ENCODE data around the gene TOMM34. TPM values are rescaled to one million over a fixed set of nuclear protein-coding genes. Genes with fewer than 3 reads are reported as not detected.

TOMM34 gene
- total RNA-seq, 2 experiments from 2014 or later: 72.9 to 75.1 TPM

DNA sequence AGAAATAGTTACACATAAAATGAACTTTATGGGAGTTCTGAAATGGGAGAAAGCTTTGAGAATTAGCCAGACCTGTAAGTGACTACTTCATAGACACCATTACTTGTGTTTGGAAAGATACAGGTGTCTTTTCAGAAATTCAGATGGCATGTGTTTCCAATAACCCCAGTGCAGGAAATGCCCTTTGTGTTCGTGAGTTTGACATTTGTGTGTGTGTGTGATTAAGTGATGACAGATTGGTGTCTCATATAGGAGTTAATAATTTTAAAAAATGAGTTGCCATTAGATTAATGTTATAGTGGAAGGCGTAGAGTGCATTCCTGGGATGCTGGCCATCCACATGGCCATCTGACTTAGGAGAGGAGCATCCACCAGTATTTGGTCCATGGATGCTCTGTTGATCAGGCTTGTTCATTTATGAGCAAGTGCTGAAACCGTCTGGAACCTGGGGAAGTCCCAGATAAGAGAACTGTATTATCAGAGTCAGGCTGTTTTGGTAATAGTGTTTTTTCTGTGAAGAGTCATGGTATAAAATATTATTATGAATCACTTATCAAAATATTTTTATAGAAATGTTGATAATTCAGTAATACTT is 9.2 kb upstream of the TOMM34 start:
- peak overlapping the region; percentile 98 for H3K4me3 Mint-ChIP-seq
- H3K27me3 Mint-ChIP-seq: peaks cover 4% of the 10 kb centered on the region
- H3K36me3 Mint-ChIP-seq: peaks cover 50% of the 10 kb centered on the region
- peak overlapping the region; percentile 97 for H3K27ac Mint-ChIP-seq
- peaks cover 50% of the 10 kb centered on the region for H3K4me1 Mint-ChIP-seq
- no peak for DNase-seq
- no peaks in the 10 kb centered on the region for H3K9me3 Mint-ChIP-seq

DNA sequence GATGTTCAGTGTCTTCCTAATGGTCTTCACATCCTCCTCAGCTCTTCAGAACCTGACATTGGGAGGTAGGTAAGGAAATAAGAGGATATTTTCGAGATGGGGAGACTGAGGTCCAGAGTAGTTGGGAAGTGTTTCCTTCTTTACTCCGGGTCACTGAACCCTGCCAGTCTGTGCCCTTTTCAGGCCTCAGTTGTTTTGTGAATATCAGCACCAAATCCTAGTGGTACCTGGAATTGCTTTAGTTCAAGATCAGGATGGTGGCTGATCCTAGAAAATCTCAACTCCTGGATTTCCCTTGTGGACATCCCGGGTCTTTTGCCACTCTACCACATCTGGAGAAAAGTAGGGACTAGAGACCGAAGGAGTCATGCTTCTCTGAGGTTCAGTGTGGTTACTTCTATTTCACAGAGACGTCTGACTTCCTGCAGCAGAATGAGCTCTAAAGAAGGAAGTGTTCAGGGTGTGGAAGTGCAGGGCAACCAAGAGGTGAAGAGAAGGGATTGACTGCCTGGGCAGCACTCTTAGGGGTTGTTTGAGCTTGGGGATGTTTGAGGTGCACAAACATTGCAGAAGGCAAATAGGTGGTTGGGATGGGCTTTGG is 7.1 kb upstream of the TOMM34 start:
- Mint-ChIP-seq H3K27ac (peak overlapping the region; percentile 97), H3K9me3 (peaks cover 5% of the 10 kb centered on the region), H3K36me3 (peaks cover 41% of the 10 kb centered on the region), H3K4me1 (peaks cover 55% of the 10 kb centered on the region), H3K27me3 (peaks cover 4% of the 10 kb centered on the region), H3K4me3 (peak overlapping the region; percentile 98)
- no peak for DNase-seq

DNA sequence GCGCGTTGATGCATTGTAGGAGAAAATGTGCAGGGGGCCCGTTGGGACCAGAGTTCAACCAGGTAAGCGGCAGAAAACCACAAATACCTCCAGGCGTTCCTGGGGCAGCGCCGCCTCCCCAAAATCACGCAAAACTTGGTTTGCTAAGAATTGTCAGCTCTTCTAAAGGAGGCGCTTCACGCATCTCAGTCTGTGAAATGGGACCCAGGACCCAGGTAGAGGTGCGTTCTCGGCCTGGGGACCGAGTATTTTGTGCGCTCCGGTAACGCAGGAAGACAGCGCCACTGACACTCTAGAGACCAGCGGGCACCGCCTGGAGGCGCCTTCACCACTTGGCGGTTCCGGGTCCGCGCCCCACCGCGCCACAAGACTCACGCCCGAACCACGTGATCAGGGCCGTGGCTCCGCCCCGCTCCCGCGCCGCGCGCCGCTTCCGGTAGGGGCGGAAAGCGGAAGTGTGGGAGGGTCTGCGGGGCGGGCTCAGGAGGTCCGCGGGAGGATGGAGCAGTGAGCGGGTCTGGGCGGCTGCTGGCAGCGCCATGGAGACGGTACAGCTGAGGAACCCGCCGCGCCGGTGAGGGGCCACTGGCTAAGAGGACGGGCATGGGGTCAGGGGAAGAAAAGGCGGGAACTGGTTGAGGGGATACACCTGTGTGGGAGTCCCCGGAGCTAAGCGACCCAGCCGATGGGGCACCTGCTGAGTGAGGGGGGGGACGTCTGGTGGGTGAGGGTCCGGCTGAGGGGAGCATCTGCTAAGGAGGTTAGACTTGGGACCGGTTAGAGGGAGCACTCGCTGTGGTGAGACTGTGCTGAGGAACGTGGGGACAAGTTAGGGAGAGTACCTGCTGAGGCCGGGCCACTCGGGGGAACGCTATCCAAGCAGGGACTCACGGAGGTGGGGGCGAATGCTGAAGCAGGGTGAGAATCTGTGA is 6.1 kb upstream of the TOMM34 start, which contains the start of gene STK4:
Gene STK4 (plus strand): TSS at position 483 of the 932 bp plus-strand sequence. CDS start 57 bp downstream, at position 540.
- peaks cover 60% of the 10 kb centered on the region for H3K4me1 Mint-ChIP-seq
- H3K27me3 Mint-ChIP-seq: peaks cover 4% of the 10 kb centered on the region
- H3K9me3 Mint-ChIP-seq: peaks cover 5% of the 10 kb centered on the region
- H3K36me3 Mint-ChIP-seq: peaks cover 42% of the 10 kb centered on the region
- peak within 1 kb of the TSS; percentile 98 for H3K4me3 Mint-ChIP-seq
- H3K27ac Mint-ChIP-seq: peak within 1 kb of the TSS; percentile 97
- DNase-seq: peak; percentile 96

DNA sequence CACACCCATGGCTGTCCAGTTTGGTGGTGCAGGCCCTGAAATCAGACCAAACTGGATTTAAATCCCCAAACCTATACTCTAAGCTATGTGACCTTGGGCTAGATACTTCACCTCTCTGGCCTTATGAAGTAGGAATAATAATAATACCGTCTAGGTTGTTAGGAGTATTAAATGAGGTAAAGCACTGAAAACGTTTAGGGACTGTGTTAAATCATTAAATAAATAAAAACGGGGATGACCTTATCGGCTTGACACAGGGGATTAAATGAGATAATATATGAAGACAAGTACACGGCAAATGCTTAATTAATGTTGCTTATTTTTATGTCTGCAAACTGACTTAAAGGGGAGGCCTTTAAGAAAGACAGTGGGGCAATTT is 5.4 kb upstream of the TOMM34 start:
- Mint-ChIP-seq H3K27me3 (peaks cover 4% of the 10 kb centered on the region), H3K27ac (peak overlapping the region; percentile 97), H3K4me1 (peaks cover 60% of the 10 kb centered on the region), H3K4me3 (peak overlapping the region; percentile 98), H3K36me3 (peaks cover 42% of the 10 kb centered on the region), H3K9me3 (peaks cover 5% of the 10 kb centered on the region)
- no peak for DNase-seq

DNA sequence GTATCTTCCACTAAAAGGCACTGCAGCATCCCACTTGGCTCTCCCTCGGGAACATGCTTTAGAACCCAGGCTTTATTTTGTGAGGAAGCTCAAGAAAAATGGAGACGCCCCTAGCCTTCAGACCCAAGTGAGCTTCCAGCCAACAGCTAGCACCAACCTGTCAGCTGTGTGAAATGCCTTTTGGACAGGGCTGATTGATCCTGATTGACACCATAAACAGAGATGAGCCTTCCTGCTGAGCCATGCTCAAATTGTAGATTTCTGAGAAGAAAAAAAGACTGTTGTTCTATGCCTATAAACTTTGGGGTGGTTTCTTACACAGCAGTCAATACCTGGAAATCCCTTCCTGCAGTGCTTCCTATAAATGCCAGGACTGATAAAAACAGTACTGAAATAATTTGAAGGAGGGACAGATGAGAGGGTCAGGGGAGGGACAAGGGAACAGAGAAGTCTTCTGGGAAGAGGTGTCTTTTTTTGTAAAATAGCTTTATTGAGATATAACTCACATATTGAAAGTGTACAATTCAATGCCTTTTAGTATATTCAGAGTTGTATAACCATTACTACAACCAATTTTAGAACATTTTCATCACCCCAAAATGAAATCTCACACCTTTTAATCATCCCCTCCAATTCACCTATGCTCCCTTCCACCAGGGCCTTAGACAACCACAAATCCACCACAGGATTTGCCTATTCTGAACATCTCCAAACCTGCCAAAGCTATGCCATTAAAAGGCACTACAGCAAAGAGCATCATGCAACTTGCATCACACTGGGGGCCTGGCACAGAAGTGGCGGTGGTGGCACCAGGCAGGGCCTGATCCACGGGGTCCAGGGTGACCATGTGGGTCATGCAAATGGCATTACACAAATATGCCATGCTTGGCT is 3.4 kb upstream of the TOMM34 start:
- Mint-ChIP-seq H3K36me3 (peaks cover 45% of the 10 kb centered on the region), H3K27me3 (peaks cover 4% of the 10 kb centered on the region), H3K4me1 (peaks cover 59% of the 10 kb centered on the region), H3K27ac (peak overlapping the region; percentile 26), H3K4me3 (peak overlapping the region; percentile 9), H3K9me3 (peaks cover 5% of the 10 kb centered on the region)
- DNase-seq: no peak

DNA sequence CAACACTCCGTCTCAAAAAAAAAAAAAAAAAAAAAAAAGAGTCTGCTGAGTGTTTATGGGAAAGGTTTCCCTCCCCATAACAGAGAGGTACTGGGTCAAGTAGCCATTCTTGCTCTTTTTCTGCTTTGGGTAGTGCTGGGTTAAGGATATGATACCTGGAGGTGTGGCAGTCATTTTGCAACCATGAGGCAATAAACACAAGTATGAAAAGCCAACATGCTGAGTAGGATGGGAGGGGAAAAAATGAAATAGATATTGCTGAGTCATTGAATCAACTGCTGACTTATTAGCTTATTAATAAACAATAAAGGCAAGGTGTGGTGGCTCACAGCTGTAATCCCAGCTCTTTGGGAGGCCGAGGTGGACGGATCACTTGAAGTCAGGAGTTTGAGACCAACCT is 2.3 kb upstream of the TOMM34 start:
- peaks cover 5% of the 10 kb centered on the region for H3K9me3 Mint-ChIP-seq
- H3K36me3 Mint-ChIP-seq: peaks cover 44% of the 10 kb centered on the region
- peaks cover 66% of the 10 kb centered on the region for H3K4me1 Mint-ChIP-seq
- peaks cover 4% of the 10 kb centered on the region for H3K27me3 Mint-ChIP-seq
- no peak overlapping the region for H3K27ac Mint-ChIP-seq
- no peak overlapping the region for H3K4me3 Mint-ChIP-seq
- no peak for DNase-seq

DNA sequence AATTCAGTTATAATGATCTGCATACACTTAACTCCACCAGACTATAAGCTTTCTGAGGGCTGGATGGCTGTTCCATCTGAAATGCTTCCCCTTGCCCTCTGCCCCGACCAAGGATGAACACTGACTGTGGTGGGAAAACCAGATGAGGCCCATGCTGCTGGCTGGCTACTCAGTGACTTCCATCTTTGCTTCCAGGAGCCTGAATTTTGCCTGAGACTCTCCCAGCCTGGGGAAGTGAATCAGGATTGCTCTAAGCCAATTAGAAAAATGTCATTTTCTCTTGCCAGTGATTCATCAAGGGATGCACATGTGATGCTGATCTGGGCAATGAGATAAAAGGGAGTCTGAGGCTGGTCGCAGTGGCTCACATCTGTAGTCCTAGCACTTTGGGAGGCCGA is 1.7 kb upstream of the TOMM34 start:
- Mint-ChIP-seq H3K4me3 (no peak overlapping the region), H3K36me3 (peaks cover 41% of the 10 kb centered on the region), H3K9me3 (peaks cover 5% of the 10 kb centered on the region), H3K27me3 (peaks cover 4% of the 10 kb centered on the region), H3K4me1 (peaks cover 67% of the 10 kb centered on the region), H3K27ac (peak overlapping the region; percentile 31)
- DNase-seq: no peak

DNA sequence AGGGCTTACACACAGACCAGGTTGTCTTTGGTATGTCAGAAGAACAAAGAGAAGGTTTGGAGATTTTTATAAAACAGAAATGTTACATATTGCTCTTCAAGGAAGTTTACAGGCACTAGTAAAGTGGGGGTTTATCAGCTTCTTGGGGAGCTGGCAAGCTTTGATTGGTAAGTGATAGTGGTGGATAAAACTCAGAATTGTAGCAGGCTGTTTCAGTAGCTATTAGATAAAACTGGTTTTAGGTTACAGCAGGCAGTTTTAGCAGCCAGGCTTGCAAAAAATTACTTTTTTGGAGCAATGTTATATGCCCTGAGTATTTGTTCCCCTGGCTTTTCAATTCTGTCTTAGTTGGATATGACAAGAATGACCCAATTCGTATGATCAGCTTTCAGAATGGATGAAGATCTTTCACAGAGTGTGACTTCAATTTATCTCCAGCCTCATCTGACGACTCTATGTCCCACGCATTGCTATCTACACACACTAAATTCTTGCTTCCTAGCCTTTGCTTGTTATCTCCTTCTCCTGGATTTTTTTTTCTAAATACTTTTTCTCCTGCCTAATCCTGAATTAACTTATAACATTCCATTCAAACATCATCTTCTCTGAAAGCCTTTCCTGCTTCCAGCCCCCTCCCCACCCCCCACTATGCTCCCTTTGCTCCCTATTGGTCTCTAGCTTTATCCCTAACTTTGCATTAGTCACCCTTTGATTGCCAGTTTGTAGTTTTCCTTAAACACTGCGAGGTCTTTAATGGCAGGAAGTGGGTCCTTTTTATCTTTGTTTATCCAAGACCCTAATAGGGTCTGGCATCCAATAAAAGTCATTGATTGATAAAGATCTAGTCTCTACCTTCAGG is 1.0 kb upstream of the TOMM34 start:
- Mint-ChIP-seq H3K4me1 (peaks cover 71% of the 10 kb centered on the region), H3K9me3 (peaks cover 5% of the 10 kb centered on the region), H3K27me3 (no peaks in the 10 kb centered on the region), H3K27ac (peak overlapping the region; percentile 98), H3K4me3 (peak overlapping the region; percentile 25), H3K36me3 (peaks cover 40% of the 10 kb centered on the region)
- no peak for DNase-seq

DNA sequence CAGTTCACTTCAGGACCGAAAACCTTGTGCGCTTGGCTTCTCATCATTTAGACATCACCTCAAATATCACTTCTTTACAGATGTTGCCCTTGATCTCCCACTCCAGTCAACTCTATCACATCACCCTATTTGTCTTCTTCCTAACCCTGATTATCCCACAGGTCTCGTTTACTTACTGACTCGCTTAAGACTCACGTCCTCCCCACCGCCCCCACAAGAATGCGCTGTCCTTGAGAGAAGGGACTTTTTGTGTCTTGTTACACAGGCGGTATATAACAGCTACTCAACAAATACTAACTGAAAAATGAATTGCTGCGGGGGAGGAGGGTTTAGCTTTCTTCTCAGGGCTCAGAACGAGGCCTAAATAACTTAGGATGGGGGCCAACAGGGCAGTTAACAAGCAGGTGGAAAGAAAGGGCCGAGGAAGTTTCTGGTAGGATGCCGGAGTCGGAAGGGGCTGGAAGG is 527 bp downstream of the TOMM34 start:
- H3K27me3 Mint-ChIP-seq: no peaks in the 10 kb centered on the region
- peaks cover 5% of the 10 kb centered on the region for H3K9me3 Mint-ChIP-seq
- peaks cover 51% of the 10 kb centered on the region for H3K36me3 Mint-ChIP-seq
- peaks cover 68% of the 10 kb centered on the region for H3K4me1 Mint-ChIP-seq
- peak overlapping the region; percentile 98 for H3K27ac Mint-ChIP-seq
- DNase-seq: peak; percentile 68
- peak overlapping the region; percentile 98 for H3K4me3 Mint-ChIP-seq

DNA sequence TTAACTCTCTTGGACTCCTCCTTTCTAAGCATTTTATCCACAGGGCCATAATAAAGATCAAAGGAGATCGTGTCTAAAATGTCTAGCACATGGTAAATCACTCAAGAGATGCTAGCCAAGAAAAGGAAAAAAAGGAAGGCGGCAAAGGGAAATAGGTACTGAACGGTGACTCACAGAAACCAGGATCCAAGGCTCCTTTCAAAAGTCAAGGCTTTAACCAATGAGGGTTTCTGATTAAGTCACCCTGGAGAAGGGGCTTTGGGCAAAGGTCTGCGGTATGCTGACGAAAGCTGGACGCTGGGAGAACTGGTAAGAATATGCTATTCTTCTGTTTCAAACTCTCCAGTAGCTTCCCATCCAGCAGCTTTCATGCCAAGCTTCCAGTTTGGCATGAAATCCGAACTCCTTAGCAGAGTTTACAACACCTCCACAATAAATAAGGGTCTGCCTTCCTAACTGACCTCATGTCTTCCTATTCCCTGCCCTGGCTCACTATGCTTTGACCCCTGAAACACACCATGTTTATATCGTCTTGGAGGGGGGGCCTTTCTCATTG is 1.0 kb downstream of the TOMM34 start:
- DNase-seq: no peak
- H3K27ac Mint-ChIP-seq: peak overlapping the region; percentile 98
- H3K4me1 Mint-ChIP-seq: peaks cover 67% of the 10 kb centered on the region
- peak overlapping the region; percentile 98 for H3K4me3 Mint-ChIP-seq
- H3K27me3 Mint-ChIP-seq: no peaks in the 10 kb centered on the region
- peaks cover 5% of the 10 kb centered on the region for H3K9me3 Mint-ChIP-seq
- peaks cover 54% of the 10 kb centered on the region for H3K36me3 Mint-ChIP-seq

DNA sequence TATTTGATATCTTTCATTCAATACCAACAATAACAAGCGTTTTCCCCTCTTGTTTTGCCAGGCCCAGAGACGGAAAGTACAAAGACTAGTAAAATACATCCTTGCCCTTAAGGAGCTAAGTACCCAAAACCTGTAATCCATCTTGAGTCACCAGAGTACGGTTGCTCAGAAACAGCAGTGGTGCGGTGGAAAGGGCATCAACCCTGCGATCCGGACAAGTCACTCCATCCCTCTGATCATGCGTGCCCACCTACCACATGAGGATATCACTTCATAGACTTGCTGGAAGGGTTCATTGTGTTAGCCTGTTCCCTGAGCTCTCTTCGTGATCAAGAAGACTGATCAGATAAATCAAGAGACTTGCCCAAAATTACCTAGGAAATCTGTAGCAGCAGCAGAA is 1.9 kb downstream of the TOMM34 start:
- no peaks in the 10 kb centered on the region for H3K27me3 Mint-ChIP-seq
- H3K36me3 Mint-ChIP-seq: peaks cover 60% of the 10 kb centered on the region
- no peak for DNase-seq
- H3K4me1 Mint-ChIP-seq: peaks cover 60% of the 10 kb centered on the region
- peak overlapping the region; percentile 98 for H3K4me3 Mint-ChIP-seq
- peak overlapping the region; percentile 98 for H3K27ac Mint-ChIP-seq
- H3K9me3 Mint-ChIP-seq: peaks cover 4% of the 10 kb centered on the region

DNA sequence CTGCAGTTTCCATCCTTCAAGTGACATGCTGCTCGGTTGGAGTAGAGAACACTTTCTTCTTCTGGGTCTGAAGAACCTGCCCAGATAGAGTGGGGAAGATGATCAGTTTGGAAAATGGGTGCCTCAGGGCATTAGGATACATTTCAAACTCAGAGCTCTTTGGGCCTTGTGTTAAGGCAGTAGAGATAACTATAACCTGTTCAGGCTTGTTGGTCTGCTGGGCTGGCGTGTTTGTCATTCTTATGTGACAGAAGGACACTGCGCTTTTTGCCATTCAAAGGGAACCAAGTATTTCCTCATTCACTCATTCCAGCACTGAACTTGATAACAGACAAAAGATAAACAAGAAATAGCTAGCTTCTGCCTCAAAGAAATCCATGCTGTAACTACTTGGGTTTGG is 3.8 kb downstream of the TOMM34 start:
- Mint-ChIP-seq H3K9me3 (no peaks in the 10 kb centered on the region), H3K36me3 (peaks cover 65% of the 10 kb centered on the region), H3K4me1 (peaks cover 49% of the 10 kb centered on the region), H3K4me3 (no peak overlapping the region), H3K27me3 (no peaks in the 10 kb centered on the region), H3K27ac (no peak overlapping the region)
- DNase-seq: no peak

DNA sequence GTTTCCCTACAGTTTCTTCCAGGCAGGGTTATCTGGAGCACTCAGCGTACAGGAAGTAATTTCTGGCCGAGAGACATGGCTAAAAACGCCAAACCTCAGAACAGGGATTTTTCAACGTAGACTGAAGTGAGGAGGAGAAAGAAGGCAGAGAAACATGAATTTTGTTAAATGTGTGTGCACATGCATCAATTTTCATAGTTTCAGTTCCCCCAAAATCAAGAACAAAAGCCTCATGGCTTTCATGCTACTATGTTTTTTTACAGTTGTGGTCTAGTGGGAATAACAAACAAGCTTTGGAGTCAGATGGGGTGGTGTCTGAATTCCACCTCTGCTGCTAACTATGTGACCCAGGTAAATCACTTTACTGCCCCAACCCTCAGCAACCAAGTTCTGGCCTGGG is 4.9 kb downstream of the TOMM34 start:
- Mint-ChIP-seq H3K4me3 (no peak overlapping the region), H3K4me1 (peaks cover 39% of the 10 kb centered on the region), H3K27ac (no peak overlapping the region), H3K36me3 (peaks cover 71% of the 10 kb centered on the region), H3K9me3 (no peaks in the 10 kb centered on the region), H3K27me3 (no peaks in the 10 kb centered on the region)
- no peak for DNase-seq
